Adipocyte (in vitro differentiated cells): Measurements from ENCODE around the gene TP53BP2.

Experiments used
- DNase-seq: peaks from one replicate; pipeline ENCODE4 v3.0.0-alpha.2; 2015; ENCODE audit warnings: low read depth
- H3K27me3 ChIP-seq: replicated peaks from 2 replicates; pipeline ENCODE4 v1.7.0; 2013; ENCODE audit warnings: mild to moderate bottlenecking, low read length, moderate library complexity; ENCODE audit not compliant: control insufficient read depth, insufficient read depth
- H3K36me3 ChIP-seq: 2 replicates; pipeline ENCODE4 v1.7.0; 2013; ENCODE audit warnings: low read length, mild to moderate bottlenecking, moderate library complexity; ENCODE audit not compliant: control insufficient read depth, insufficient read depth, severe bottlenecking
- H3K4me1 ChIP-seq: 2 replicates; pipeline ENCODE4 v1.7.0; 2013; ENCODE audit warnings: mild to moderate bottlenecking, low read length, moderate library complexity; ENCODE audit not compliant: control insufficient read depth, insufficient read depth
- H3K4me3 ChIP-seq: 2 replicates; pipeline ENCODE4 v1.7.0; 2013; ENCODE audit warnings: mild to moderate bottlenecking, low read length, moderate library complexity
- H3K9ac ChIP-seq: 2 replicates; pipeline ENCODE4 v1.7.0; 2013; ENCODE audit warnings: mild to moderate bottlenecking, low read length, moderate library complexity
- H3K9me3 ChIP-seq: 2 replicates; pipeline ENCODE4 v1.7.0; 2013; ENCODE audit warnings: mild to moderate bottlenecking, low read length, moderate library complexity; ENCODE audit not compliant: control insufficient read depth

TP53BP2 gene

GRCh38 chr1:223758734-223759133 lies 87.0 kb downstream of the TP53BP2 start:
- no peak overlapping the region for H3K4me3 ChIP-seq
- DNase-seq, result no peak
- H3K36me3 ChIP-seq, result peaks cover 98% of the 10 kb centered on the region
- no peaks in the 10 kb centered on the region for H3K9me3 ChIP-seq
- peaks cover 14% of the 10 kb centered on the region for H3K4me1 ChIP-seq
- H3K27me3 ChIP-seq, result no peaks in the 10 kb centered on the region
- H3K9ac ChIP-seq, result no peak overlapping the region

GRCh38 chr1:223756806-223757700 lies 88.7 kb downstream of the TP53BP2 start:
- H3K4me1 ChIP-seq, result peaks cover 14% of the 10 kb centered on the region
- H3K9me3 ChIP-seq, result no peaks in the 10 kb centered on the region
- H3K4me3 ChIP-seq, result no peak overlapping the region
- no peak for DNase-seq
- H3K9ac ChIP-seq, result no peak overlapping the region
- peaks cover 99% of the 10 kb centered on the region for H3K36me3 ChIP-seq
- H3K27me3 ChIP-seq, result no peaks in the 10 kb centered on the region

- H3K9me3 ChIP-seq, result no peaks in the 10 kb centered on the region
- H3K4me1 ChIP-seq, result peaks cover 5% of the 10 kb centered on the region
- peaks cover 100% of the 10 kb centered on the region for H3K36me3 ChIP-seq
- no peaks in the 10 kb centered on the region for H3K27me3 ChIP-seq
- no peak for DNase-seq
- no peak overlapping the region for H3K9ac ChIP-seq
- H3K4me3 ChIP-seq, result no peak overlapping the region
Observed at GRCh38 chr1:223755992-223756775, 89.6 kb downstream of the TP53BP2 start.

- Histone ChIP-seq H3K9ac (no peak overlapping the region), H3K9me3 (no peaks in the 10 kb centered on the region), H3K27me3 (no peaks in the 10 kb centered on the region), H3K4me3 (no peak overlapping the region), H3K4me1 (no peaks in the 10 kb centered on the region), H3K36me3 (peaks cover 100% of the 10 kb centered on the region)
- DNase-seq, result no peak
Observed at GRCh38 chr1:223755432-223755792, 90.3 kb downstream of the TP53BP2 start.

GRCh38 chr1:223754681-223755431 lies 90.9 kb downstream of the TP53BP2 start:
- peaks cover 100% of the 10 kb centered on the region for H3K36me3 ChIP-seq
- no peaks in the 10 kb centered on the region for H3K4me1 ChIP-seq
- no peak overlapping the region for H3K9ac ChIP-seq
- no peaks in the 10 kb centered on the region for H3K9me3 ChIP-seq
- DNase-seq, result no peak
- no peak overlapping the region for H3K4me3 ChIP-seq
- H3K27me3 ChIP-seq, result no peaks in the 10 kb centered on the region

GRCh38 chr1:223752721-223753515 lies 92.8 kb downstream of the TP53BP2 start:
- no peaks in the 10 kb centered on the region for H3K27me3 ChIP-seq
- H3K9me3 ChIP-seq, result no peaks in the 10 kb centered on the region
- peaks cover 87% of the 10 kb centered on the region for H3K36me3 ChIP-seq
- DNase-seq, result no peak
- peaks cover 11% of the 10 kb centered on the region for H3K4me1 ChIP-seq
- H3K9ac ChIP-seq, result no peak overlapping the region
- no peak overlapping the region for H3K4me3 ChIP-seq

GRCh38 chr1:223751696-223752095 lies 94.1 kb downstream of the TP53BP2 start:
- H3K4me3 ChIP-seq, result no peak overlapping the region
- DNase-seq, result no peak
- H3K9me3 ChIP-seq, result no peaks in the 10 kb centered on the region
- peaks cover 17% of the 10 kb centered on the region for H3K4me1 ChIP-seq
- H3K27me3 ChIP-seq, result no peaks in the 10 kb centered on the region
- H3K9ac ChIP-seq, result no peak overlapping the region
- H3K36me3 ChIP-seq, result peaks cover 87% of the 10 kb centered on the region

GRCh38 chr1:223750730-223751570 lies 94.8 kb downstream of the TP53BP2 start:
- peaks cover 18% of the 10 kb centered on the region for H3K4me1 ChIP-seq
- no peak for DNase-seq
- no peaks in the 10 kb centered on the region for H3K9me3 ChIP-seq
- no peaks in the 10 kb centered on the region for H3K27me3 ChIP-seq
- H3K36me3 ChIP-seq, result peaks cover 87% of the 10 kb centered on the region
- no peak overlapping the region for H3K4me3 ChIP-seq
- peak overlapping the region; percentile 13 for H3K9ac ChIP-seq

- DNase-seq, result peak; percentile 84
- Histone ChIP-seq H3K9ac (peak overlapping the region; percentile 74), H3K36me3 (peaks cover 86% of the 10 kb centered on the region), H3K4me1 (peaks cover 28% of the 10 kb centered on the region), H3K4me3 (peak overlapping the region; percentile 60), H3K27me3 (no peaks in the 10 kb centered on the region), H3K9me3 (no peaks in the 10 kb centered on the region)
Observed at GRCh38 chr1:223748773-223749733, 96.7 kb downstream of the TP53BP2 start.
